Measurements from ENCODE around the gene PTPRF. TPM values are rescaled to one million over a fixed set of nuclear protein-coding genes. Genes with fewer than 3 reads are reported as not detected.

The PTPRF gene
- 145 TPM for total RNA-seq (ENCODE audit: unreplicated experiment)
- long read RNA-seq, partial matches to known transcripts: 12 of 13 reads
- long read RNA-seq, other reads (novel, unspliced or antisense): 1 of 13 reads

GRCh38 chr1:43530483-43531106 is at the start of gene PTPRF:
Gene PTPRF, plus strand, starts transcription at chr1:43530883. Its CDS starts 14,193 bp downstream, at chr1:43545076.
- H3K4me3 Mint-ChIP-seq (ENCODE audit: unreplicated experiment): peak within 1 kb of the TSS; percentile 100
- DNase-seq (ENCODE audit: low spot score): peak; percentile 76
- peaks cover 34% of the 10 kb centered on the region for H3K4me1 Mint-ChIP-seq (ENCODE audit: unreplicated experiment)
- peaks cover 10% of the 10 kb centered on the region for H3K36me3 Mint-ChIP-seq (ENCODE audit: low read depth, unreplicated experiment)
- H3K27me3 Mint-ChIP-seq (ENCODE audit: unreplicated experiment): peaks cover 16% of the 10 kb centered on the region
- no peak for TF ChIP-seq CTCF (IDR thresholded peaks at IDR 0.05; ENCODE audit: unreplicated experiment)
- peak within 1 kb of the TSS; percentile 86 for H3K27ac Mint-ChIP-seq (ENCODE audit: unreplicated experiment)
- H3K9me3 Mint-ChIP-seq (ENCODE audit: unreplicated experiment): no peaks in the 10 kb centered on the region

GRCh38 chr1:43481491-43481890 is 49.2 kb upstream of the PTPRF start:
- Mint-ChIP-seq H3K36me3 (ENCODE audit: low read depth, unreplicated experiment) (no peaks in the 10 kb centered on the region), H3K4me3 (ENCODE audit: unreplicated experiment) (no peak overlapping the region), H3K27ac (ENCODE audit: unreplicated experiment) (no peak overlapping the region), H3K9me3 (ENCODE audit: unreplicated experiment) (no peaks in the 10 kb centered on the region), H3K4me1 (ENCODE audit: unreplicated experiment) (no peaks in the 10 kb centered on the region), H3K27me3 (ENCODE audit: unreplicated experiment) (peaks cover 3% of the 10 kb centered on the region)
- no peak for TF ChIP-seq CTCF (IDR thresholded peaks at IDR 0.05; ENCODE audit: unreplicated experiment)
- DNase-seq (ENCODE audit: low spot score): no peak

- H3K36me3 Mint-ChIP-seq (ENCODE audit: low read depth, unreplicated experiment): no peaks in the 10 kb centered on the region
- H3K4me1 Mint-ChIP-seq (ENCODE audit: unreplicated experiment): no peaks in the 10 kb centered on the region
- no peaks in the 10 kb centered on the region for H3K9me3 Mint-ChIP-seq (ENCODE audit: unreplicated experiment)
- no peak for TF ChIP-seq CTCF (IDR thresholded peaks at IDR 0.05; ENCODE audit: unreplicated experiment)
- peaks cover 3% of the 10 kb centered on the region for H3K27me3 Mint-ChIP-seq (ENCODE audit: unreplicated experiment)
- H3K27ac Mint-ChIP-seq (ENCODE audit: unreplicated experiment): no peak overlapping the region
- H3K4me3 Mint-ChIP-seq (ENCODE audit: unreplicated experiment): no peak overlapping the region
- DNase-seq (ENCODE audit: low spot score): no peak
Observed at GRCh38 chr1:43482215-43482614, 48.5 kb upstream of the PTPRF start.

- no peak overlapping the region for H3K27ac Mint-ChIP-seq (ENCODE audit: unreplicated experiment)
- no peaks in the 10 kb centered on the region for H3K4me1 Mint-ChIP-seq (ENCODE audit: unreplicated experiment)
- peaks cover 3% of the 10 kb centered on the region for H3K27me3 Mint-ChIP-seq (ENCODE audit: unreplicated experiment)
- H3K4me3 Mint-ChIP-seq (ENCODE audit: unreplicated experiment): no peak overlapping the region
- no peak for DNase-seq (ENCODE audit: low spot score)
- H3K9me3 Mint-ChIP-seq (ENCODE audit: unreplicated experiment): no peaks in the 10 kb centered on the region
- TF ChIP-seq CTCF (IDR thresholded peaks at IDR 0.05; ENCODE audit: unreplicated experiment): no peak
- H3K36me3 Mint-ChIP-seq (ENCODE audit: low read depth, unreplicated experiment): no peaks in the 10 kb centered on the region
Observed at GRCh38 chr1:43484367-43484766, 46.3 kb upstream of the PTPRF start.

GRCh38 chr1:43488165-43488564 is 42.5 kb upstream of the PTPRF start:
- no peak overlapping the region for H3K4me3 Mint-ChIP-seq (ENCODE audit: unreplicated experiment)
- no peaks in the 10 kb centered on the region for H3K9me3 Mint-ChIP-seq (ENCODE audit: unreplicated experiment)
- H3K4me1 Mint-ChIP-seq (ENCODE audit: unreplicated experiment): no peaks in the 10 kb centered on the region

More at GRCh38 chr1:43488165-43488564, 42.5 kb upstream of the PTPRF start:
- Mint-ChIP-seq H3K27me3 (ENCODE audit: unreplicated experiment) (peaks cover 3% of the 10 kb centered on the region), H3K36me3 (ENCODE audit: low read depth, unreplicated experiment) (no peaks in the 10 kb centered on the region), H3K27ac (ENCODE audit: unreplicated experiment) (no peak overlapping the region)
- TF ChIP-seq CTCF (IDR thresholded peaks at IDR 0.05; ENCODE audit: unreplicated experiment): no peak
- DNase-seq (ENCODE audit: low spot score): no peak
